Measurements from ENCODE around the gene TCL1A. TPM values are rescaled to one million over a fixed set of nuclear protein-coding genes. Genes with fewer than 3 reads are reported as not detected.

The TCL1A gene
- total and polyA plus RNA-seq, 5 donors from 2014 or later = 0.44 to 12.5 (median 1.8) TPM

- Mint-ChIP-seq H3K27ac (no peak overlapping the region), H3K4me3 (no peak overlapping the region), H3K9me3 (peaks cover 0 to 2% (median 0%) of the 10 kb centered on the region in 7 donors), H3K27me3 (peaks cover 30% of the 10 kb centered on the region), H3K4me1 (no peaks in the 10 kb centered on the region), H3K36me3 (no peaks in the 10 kb centered on the region)
- no peak overlapping the region for H3K27ac ChIP-seq (ENCODE audit: insufficient read depth, low read length, poor library complexity, severe bottlenecking)
- DNase-seq (no peak), ATAC-seq (ENCODE audit: low read depth in 2 of 2) (no peak)
- H3K4me3 ChIP-seq (ENCODE audit: low read depth, low read length) = no peak overlapping the region
- H3K9me3 ChIP-seq (ENCODE audit: control insufficient read depth in 2 of 2, low read length in 2 of 2) = no peaks in the 10 kb centered on the region
- peaks cover 2% of the 10 kb centered on the region for H3K27me3 ChIP-seq (ENCODE audit: control insufficient read depth, insufficient read depth, low read length)
- H3K4me1 ChIP-seq (ENCODE audit: control insufficient read depth, insufficient read depth, low read length, poor library complexity, severe bottlenecking) = no peaks in the 10 kb centered on the region
- no peaks in the 10 kb centered on the region for H3K36me3 ChIP-seq (ENCODE audit: control insufficient read depth, insufficient read depth, low read length)
These were observed 10.1 kb downstream of the TCL1A start for GRCh38 chr14:95703805-95704204.

GRCh38 chr14:95703341-95703740 is 10.6 kb downstream of the TCL1A start:
- Histone ChIP-seq H3K4me3 (ENCODE audit: low read depth, low read length) (no peak overlapping the region), H3K9me3 (ENCODE audit: control insufficient read depth in 2 of 2, low read length in 2 of 2) (no peaks in the 10 kb centered on the region), H3K4me1 (ENCODE audit: control insufficient read depth, insufficient read depth, low read length, poor library complexity, severe bottlenecking) (no peaks in the 10 kb centered on the region), H3K27ac (ENCODE audit: insufficient read depth, low read length, poor library complexity, severe bottlenecking) (no peak overlapping the region), H3K27me3 (ENCODE audit: control insufficient read depth, insufficient read depth, low read length) (peaks cover 2% of the 10 kb centered on the region), H3K36me3 (ENCODE audit: control insufficient read depth, insufficient read depth, low read length) (no peaks in the 10 kb centered on the region)
- ATAC-seq (ENCODE audit: low read depth in 2 of 2) (no peak), DNase-seq (no peak)
- Mint-ChIP-seq H3K27ac (peak overlapping the region in 1 of 3 donors; percentile 80), H3K4me1 (no peaks in the 10 kb centered on the region), H3K36me3 (no peaks in the 10 kb centered on the region), H3K4me3 (no peak overlapping the region), H3K9me3 (peaks cover 0 to 2% (median 0%) of the 10 kb centered on the region in 7 donors), H3K27me3 (peaks cover 27% of the 10 kb centered on the region)

GRCh38 chr14:95701846-95702221 is 12.1 kb downstream of the TCL1A start:
- H3K9me3 Mint-ChIP-seq = peaks cover 0 to 2% (median 0%) of the 10 kb centered on the region in 7 donors
- no peak overlapping the region for H3K4me3 ChIP-seq (ENCODE audit: low read depth, low read length)
- H3K4me1 ChIP-seq (ENCODE audit: control insufficient read depth, insufficient read depth, low read length, poor library complexity, severe bottlenecking) = no peaks in the 10 kb centered on the region
- ATAC-seq (ENCODE audit: low read depth in 2 of 2) (no peak), DNase-seq (no peak)
- H3K4me3 Mint-ChIP-seq = no peak overlapping the region
- no peak overlapping the region for H3K27ac Mint-ChIP-seq
- peaks cover 7% of the 10 kb centered on the region for H3K27me3 ChIP-seq (ENCODE audit: control insufficient read depth, insufficient read depth, low read length)
- H3K9me3 ChIP-seq (ENCODE audit: control insufficient read depth in 2 of 2, low read length in 2 of 2) = no peaks in the 10 kb centered on the region
- H3K27me3 Mint-ChIP-seq = peaks cover 35% of the 10 kb centered on the region
- H3K4me1 Mint-ChIP-seq = no peaks in the 10 kb centered on the region
- no peaks in the 10 kb centered on the region for H3K36me3 Mint-ChIP-seq
- no peaks in the 10 kb centered on the region for H3K36me3 ChIP-seq (ENCODE audit: control insufficient read depth, insufficient read depth, low read length)
- no peak overlapping the region for H3K27ac ChIP-seq (ENCODE audit: insufficient read depth, low read length, poor library complexity, severe bottlenecking)

GRCh38 chr14:95700221-95700976 is 13.5 kb downstream of the TCL1A start:
- H3K9me3 ChIP-seq (ENCODE audit: control insufficient read depth in 2 of 2, low read length in 2 of 2) = no peaks in the 10 kb centered on the region
- H3K4me3 ChIP-seq (ENCODE audit: low read depth, low read length) = no peak overlapping the region
- Mint-ChIP-seq H3K27ac (no peak overlapping the region), H3K36me3 (no peaks in the 10 kb centered on the region), H3K4me1 (no peaks in the 10 kb centered on the region), H3K9me3 (peaks cover 0 to 2% (median 0%) of the 10 kb centered on the region in 7 donors), H3K27me3 (peaks cover 42% of the 10 kb centered on the region), H3K4me3 (no peak overlapping the region)
- DNase-seq (no peak), ATAC-seq (ENCODE audit: low read depth in 2 of 2) (no peak)
- H3K27ac ChIP-seq (ENCODE audit: insufficient read depth, low read length, poor library complexity, severe bottlenecking) = no peak overlapping the region
- H3K27me3 ChIP-seq (ENCODE audit: control insufficient read depth, insufficient read depth, low read length) = peaks cover 9% of the 10 kb centered on the region
- H3K36me3 ChIP-seq (ENCODE audit: control insufficient read depth, insufficient read depth, low read length) = no peaks in the 10 kb centered on the region
- no peaks in the 10 kb centered on the region for H3K4me1 ChIP-seq (ENCODE audit: control insufficient read depth, insufficient read depth, low read length, poor library complexity, severe bottlenecking)

GRCh38 chr14:95699412-95699811 is 14.5 kb downstream of the TCL1A start:
- no peak for DNase-seq
- peaks cover 6% of the 10 kb centered on the region for H3K27me3 ChIP-seq (ENCODE audit: control insufficient read depth, insufficient read depth, low read length)
- Mint-ChIP-seq H3K9me3 (peaks cover 0 to 2% (median 0%) of the 10 kb centered on the region in 7 donors), H3K36me3 (no peaks in the 10 kb centered on the region), H3K4me3 (no peak overlapping the region), H3K27ac (no peak overlapping the region), H3K4me1 (no peaks in the 10 kb centered on the region), H3K27me3 (peaks cover 36% of the 10 kb centered on the region)
- no peak for ATAC-seq (ENCODE audit: low read depth in 2 of 2)
- H3K9me3 ChIP-seq (ENCODE audit: control insufficient read depth in 2 of 2, low read length in 2 of 2) = no peaks in the 10 kb centered on the region
- no peaks in the 10 kb centered on the region for H3K4me1 ChIP-seq (ENCODE audit: control insufficient read depth, insufficient read depth, low read length, poor library complexity, severe bottlenecking)
- no peak overlapping the region for H3K27ac ChIP-seq (ENCODE audit: insufficient read depth, low read length, poor library complexity, severe bottlenecking)
- no peak overlapping the region for H3K4me3 ChIP-seq (ENCODE audit: low read depth, low read length)
- no peaks in the 10 kb centered on the region for H3K36me3 ChIP-seq (ENCODE audit: control insufficient read depth, insufficient read depth, low read length)

- DNase-seq = no peak
- H3K9me3 ChIP-seq (ENCODE audit: control insufficient read depth in 2 of 2, low read length in 2 of 2) = no peaks in the 10 kb centered on the region
- no peak overlapping the region for H3K27ac ChIP-seq (ENCODE audit: insufficient read depth, low read length, poor library complexity, severe bottlenecking)
- Mint-ChIP-seq H3K27ac (no peak overlapping the region), H3K4me3 (no peak overlapping the region), H3K4me1 (no peaks in the 10 kb centered on the region), H3K9me3 (peaks cover 0 to 2% (median 0%) of the 10 kb centered on the region in 7 donors), H3K27me3 (peaks cover 28% of the 10 kb centered on the region), H3K36me3 (no peaks in the 10 kb centered on the region)
- H3K27me3 ChIP-seq (ENCODE audit: control insufficient read depth, insufficient read depth, low read length) = peaks cover 6% of the 10 kb centered on the region
- no peaks in the 10 kb centered on the region for H3K4me1 ChIP-seq (ENCODE audit: control insufficient read depth, insufficient read depth, low read length, poor library complexity, severe bottlenecking)
- H3K36me3 ChIP-seq (ENCODE audit: control insufficient read depth, insufficient read depth, low read length) = no peaks in the 10 kb centered on the region
- ATAC-seq (ENCODE audit: low read depth in 2 of 2) = no peak
- no peak overlapping the region for H3K4me3 ChIP-seq (ENCODE audit: low read depth, low read length)
These were observed 15.6 kb downstream of the TCL1A start for GRCh38 chr14:95698287-95698686.

- H3K4me3 ChIP-seq (ENCODE audit: low read depth, low read length) = no peak overlapping the region
- no peaks in the 10 kb centered on the region for H3K9me3 ChIP-seq (ENCODE audit: control insufficient read depth in 2 of 2, low read length in 2 of 2)
- no peaks in the 10 kb centered on the region for H3K36me3 ChIP-seq (ENCODE audit: control insufficient read depth, insufficient read depth, low read length)
- Mint-ChIP-seq H3K9me3 (peaks cover 0 to 2% (median 0%) of the 10 kb centered on the region in 7 donors), H3K27ac (no peak overlapping the region), H3K36me3 (no peaks in the 10 kb centered on the region), H3K4me1 (no peaks in the 10 kb centered on the region), H3K27me3 (peaks cover 25% of the 10 kb centered on the region), H3K4me3 (no peak overlapping the region)
- H3K4me1 ChIP-seq (ENCODE audit: control insufficient read depth, insufficient read depth, low read length, poor library complexity, severe bottlenecking) = no peaks in the 10 kb centered on the region
- DNase-seq (no peak), ATAC-seq (ENCODE audit: low read depth in 2 of 2) (no peak)
- peaks cover 6% of the 10 kb centered on the region for H3K27me3 ChIP-seq (ENCODE audit: control insufficient read depth, insufficient read depth, low read length)
- H3K27ac ChIP-seq (ENCODE audit: insufficient read depth, low read length, poor library complexity, severe bottlenecking) = no peak overlapping the region
These were observed 16.2 kb downstream of the TCL1A start for GRCh38 chr14:95697764-95698163.

- H3K27ac ChIP-seq (ENCODE audit: insufficient read depth, low read length, poor library complexity, severe bottlenecking) = no peak overlapping the region
- peaks cover 33% of the 10 kb centered on the region for H3K27me3 Mint-ChIP-seq
- no peaks in the 10 kb centered on the region for H3K9me3 ChIP-seq (ENCODE audit: control insufficient read depth in 2 of 2, low read length in 2 of 2)
- H3K4me3 Mint-ChIP-seq = peak overlapping the region in 1 of 4 donors; percentile 13
- no peaks in the 10 kb centered on the region for H3K4me1 Mint-ChIP-seq
- no peak for DNase-seq
- no peaks in the 10 kb centered on the region for H3K36me3 Mint-ChIP-seq
- H3K4me1 ChIP-seq (ENCODE audit: control insufficient read depth, insufficient read depth, low read length, poor library complexity, severe bottlenecking) = no peaks in the 10 kb centered on the region
- H3K4me3 ChIP-seq (ENCODE audit: low read depth, low read length) = no peak overlapping the region
- no peaks in the 10 kb centered on the region for H3K9me3 Mint-ChIP-seq
- no peak for ATAC-seq (ENCODE audit: low read depth in 2 of 2)
- no peaks in the 10 kb centered on the region for H3K36me3 ChIP-seq (ENCODE audit: control insufficient read depth, insufficient read depth, low read length)
- peaks cover 6% of the 10 kb centered on the region for H3K27me3 ChIP-seq (ENCODE audit: control insufficient read depth, insufficient read depth, low read length)
- no peak overlapping the region for H3K27ac Mint-ChIP-seq
These were observed 17.2 kb downstream of the TCL1A start for GRCh38 chr14:95696741-95697140.
